ENCODE results near the gene MARK3.

GRCh38 chr14:103377522-103378037 is 7.6 kb upstream of the MARK3 start:
- TF ChIP-seq, protein P1, sequence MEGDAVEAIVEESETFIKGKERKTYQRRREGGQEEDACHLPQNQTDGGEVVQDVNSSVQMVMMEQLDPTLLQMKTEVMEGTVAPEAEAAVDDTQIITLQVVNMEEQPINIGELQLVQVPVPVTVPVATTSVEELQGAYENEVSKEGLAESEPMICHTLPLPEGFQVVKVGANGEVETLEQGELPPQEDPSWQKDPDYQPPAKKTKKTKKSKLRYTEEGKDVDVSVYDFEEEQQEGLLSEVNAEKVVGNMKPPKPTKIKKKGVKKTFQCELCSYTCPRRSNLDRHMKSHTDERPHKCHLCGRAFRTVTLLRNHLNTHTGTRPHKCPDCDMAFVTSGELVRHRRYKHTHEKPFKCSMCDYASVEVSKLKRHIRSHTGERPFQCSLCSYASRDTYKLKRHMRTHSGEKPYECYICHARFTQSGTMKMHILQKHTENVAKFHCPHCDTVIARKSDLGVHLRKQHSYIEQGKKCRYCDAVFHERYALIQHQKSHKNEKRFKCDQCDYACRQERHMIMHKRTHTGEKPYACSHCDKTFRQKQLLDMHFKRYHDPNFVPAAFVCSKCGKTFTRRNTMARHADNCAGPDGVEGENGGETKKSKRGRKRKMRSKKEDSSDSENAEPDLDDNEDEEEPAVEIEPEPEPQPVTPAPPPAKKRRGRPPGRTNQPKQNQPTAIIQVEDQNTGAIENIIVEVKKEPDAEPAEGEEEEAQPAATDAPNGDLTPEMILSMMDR (IDR thresholded peaks at IDR 0.05): no peak
- TF ChIP-seq POLR2AphosphoS5 (IDR thresholded peaks at IDR 0.05) (no peak), POLR2A (IDR thresholded peaks at IDR 0.05) (no peak)
